GOT3 (cell line): Measurements from ENCODE around the gene NCOA7.

ENCODE experiments used
- DNase-seq: peaks from one replicate; lab custom pipeline; 2025; ENCODE audit warnings: mixed read lengths; lab: John Stamatoyannopoulos, UW

Gene NCOA7

DNA sequence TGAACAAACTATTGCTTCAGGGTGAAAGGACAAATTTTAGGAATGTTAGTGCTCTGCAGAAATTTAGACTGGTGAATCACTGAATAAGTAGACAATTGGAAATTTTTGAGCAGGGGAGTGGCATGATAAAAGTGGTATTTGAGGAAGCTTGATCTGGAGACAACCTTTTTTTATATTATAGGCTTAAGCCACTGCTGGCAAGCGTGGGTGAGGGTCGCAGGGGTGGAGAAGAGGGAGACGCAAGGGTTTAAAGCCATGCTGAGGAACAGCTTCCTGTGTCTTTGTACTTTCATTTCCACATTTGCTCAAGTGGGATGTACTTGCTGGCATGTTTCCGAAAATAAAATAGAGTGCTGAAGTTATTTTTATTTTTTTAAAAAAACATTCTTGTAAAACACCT, 23.7 kb downstream of the NCOA7 start:
- no peak for DNase-seq

DNA sequence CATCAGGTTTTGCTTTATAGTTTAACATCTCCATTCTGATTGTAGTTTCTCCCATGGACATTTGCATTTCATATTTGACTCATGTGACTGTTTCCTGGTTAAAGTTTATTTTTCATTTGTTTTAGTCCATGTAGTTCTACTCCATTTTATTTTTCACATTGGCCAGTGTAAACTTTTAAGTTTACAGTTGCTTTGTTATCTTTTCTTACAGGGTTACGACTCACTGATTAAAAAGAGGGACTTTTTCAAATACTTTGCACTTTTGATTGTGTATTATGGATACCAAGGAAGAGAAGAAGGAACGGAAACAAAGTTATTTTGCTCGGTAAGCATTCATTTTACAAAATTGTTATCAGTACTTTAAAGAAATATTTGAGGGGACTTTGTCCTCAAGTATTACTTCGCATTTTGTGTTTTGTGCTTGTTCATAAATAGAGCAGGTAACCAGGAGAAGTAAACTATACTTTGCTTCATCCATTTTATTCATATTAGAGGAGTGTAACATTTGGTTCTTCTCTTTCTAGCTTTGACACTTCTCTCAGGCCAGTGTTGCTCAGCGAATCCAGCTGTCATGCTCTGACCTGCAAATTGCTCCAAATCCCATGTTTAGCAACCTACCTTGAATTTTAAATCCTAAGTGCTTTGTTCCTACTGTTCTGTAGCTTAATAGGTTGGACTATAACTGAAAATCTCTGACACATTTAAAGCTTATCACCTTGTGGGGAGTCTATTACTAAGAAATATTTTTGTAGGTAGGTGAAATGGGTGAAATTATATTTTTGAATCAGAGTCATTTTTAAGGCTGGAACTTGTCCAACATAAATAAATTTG, 24.5 kb downstream of the NCOA7 start:
- DNase-seq: no peak

DNA sequence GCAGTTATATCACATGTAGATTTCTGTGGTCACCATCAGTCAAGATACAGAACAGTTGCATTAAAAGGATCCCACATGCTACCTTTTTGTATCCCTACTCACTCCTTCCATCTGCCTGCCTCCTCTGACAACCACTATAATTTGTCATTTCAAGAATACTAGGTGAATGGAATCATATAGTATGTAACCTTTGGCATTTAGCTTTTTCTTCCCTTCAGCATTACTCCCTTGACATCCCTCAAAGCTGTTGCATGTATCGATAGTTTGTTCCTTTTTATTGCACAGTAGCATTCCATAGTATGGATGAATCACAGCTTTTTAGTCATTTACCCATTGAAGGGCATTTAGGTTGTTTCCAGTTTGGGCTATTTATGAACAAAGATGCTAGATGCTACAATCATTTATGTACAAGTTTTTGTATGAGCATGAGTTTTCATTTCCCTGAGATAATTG, 26.1 kb downstream of the NCOA7 start:
- DNase-seq: no peak

DNA sequence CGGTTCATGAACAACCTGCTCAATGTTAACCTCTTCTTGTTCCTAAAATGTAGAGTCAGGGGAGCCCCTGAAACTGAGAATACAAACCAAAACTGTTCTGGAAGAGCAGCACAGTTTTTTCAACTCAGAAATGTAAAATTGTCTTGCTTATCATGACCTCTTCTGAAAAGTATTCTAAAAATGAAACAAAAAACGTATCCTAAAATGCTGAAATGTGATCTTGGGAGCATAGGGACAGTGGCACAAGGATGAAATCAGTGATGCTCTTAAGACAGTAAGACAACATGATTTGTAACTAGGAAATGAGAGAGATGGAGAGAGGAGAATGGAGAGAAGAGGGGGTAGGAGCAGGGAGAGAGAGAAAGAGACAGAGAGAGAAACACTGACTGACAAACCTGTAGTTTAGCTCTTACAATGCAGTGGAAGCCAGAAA, 27.5 kb downstream of the NCOA7 start:
- no peak for DNase-seq

DNA sequence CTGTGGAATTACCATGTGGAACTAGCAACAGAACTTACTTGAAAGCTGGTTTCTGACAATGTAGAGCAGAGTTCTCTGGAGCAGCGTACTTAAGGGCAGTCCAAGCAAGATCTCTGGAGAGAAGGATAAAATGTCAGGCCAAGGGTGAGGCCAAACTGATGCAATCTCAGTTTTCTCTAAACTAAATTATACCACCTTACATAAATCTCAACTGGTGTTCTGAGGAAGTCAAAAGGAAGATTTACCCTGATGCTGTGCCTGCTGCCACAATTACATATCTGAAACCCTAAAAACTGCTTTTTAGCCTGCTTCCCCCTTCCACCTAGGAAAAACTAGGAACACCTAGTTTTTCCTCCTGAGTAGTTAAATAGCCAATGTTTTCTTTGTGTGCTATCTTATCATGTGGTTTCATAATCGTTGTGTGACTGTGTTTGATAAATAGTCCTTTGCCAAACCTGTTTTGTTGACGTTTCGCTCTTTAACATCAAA, 28.1 kb downstream of the NCOA7 start:
- no peak for DNase-seq

DNA sequence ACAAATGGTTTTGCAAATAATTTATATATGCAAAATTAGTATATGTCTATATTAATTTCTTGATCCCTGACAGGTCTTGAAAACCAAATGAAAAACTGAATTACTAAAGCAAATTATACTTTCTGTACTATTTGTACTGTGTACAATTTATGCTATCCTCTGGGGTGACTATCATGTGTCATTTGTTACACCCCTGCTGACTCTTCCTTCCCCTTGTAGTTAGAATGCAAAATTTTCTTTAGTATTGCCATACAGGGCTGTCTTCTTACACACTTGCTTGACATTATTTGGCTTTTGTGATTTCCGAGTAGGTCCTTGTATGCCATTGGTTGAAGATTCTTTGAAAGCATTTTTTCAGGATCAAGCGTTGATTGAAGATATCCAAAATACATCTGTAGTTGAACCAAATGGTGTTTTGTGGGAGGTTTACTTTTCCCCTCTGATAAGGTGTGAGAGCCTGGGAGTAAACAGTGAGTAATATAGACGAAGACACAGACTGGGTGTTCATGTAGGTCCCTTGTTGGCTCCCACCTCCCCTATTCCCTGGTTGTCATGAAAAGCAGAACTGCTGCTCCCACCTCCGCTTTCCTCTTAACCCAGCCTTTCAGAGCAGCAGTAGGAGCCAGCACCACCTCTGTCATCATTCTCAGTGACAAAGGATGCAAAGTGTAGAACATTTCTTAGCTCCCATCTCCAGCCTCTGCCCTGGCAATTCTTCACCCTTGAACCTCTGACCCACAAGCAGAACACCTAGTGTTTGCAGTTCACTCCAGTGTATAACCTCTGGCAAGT, 29.0 kb downstream of the NCOA7 start:
- DNase-seq: no peak

DNA sequence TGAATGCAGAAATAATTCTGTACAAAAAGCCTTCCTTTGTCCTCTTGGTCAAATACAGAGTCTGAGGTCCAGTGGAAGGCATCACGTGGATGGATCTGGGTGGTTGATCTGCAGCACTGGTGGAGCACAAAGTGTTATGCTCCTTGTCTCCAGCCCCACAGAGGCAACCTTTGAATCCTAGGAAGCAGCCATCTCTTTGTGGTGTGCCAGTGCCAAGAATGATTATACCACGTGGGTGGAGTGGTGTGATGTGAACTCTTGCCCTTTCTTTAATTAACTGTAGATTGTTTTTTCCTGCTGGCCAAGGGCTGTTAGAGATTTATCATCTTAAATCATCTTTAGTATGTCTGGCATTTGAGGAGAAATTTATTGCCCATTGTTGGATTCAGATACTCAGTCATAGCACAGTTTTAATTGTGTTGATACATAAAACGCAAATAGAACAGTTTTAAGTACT, 31.1 kb downstream of the NCOA7 start:
- no peak for DNase-seq

DNA sequence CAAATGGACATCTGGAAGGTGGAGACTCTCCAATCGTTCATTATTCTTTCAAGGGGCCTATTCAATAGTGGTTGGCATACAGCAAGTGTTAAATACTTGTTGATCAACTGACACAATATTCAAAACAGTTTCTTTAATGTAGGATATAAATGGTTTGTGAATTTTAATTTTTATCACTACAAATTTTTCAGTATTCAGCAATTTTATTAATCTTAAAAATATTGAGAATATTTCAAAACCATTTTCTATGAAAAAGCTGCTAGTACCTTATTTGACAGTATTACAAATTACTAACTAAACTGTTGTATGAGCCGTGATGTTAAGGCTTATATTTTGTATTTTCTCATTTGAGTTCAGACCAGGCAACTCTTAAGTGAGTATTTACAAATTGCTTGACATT, 32.4 kb downstream of the NCOA7 start:
- DNase-seq: no peak

DNA sequence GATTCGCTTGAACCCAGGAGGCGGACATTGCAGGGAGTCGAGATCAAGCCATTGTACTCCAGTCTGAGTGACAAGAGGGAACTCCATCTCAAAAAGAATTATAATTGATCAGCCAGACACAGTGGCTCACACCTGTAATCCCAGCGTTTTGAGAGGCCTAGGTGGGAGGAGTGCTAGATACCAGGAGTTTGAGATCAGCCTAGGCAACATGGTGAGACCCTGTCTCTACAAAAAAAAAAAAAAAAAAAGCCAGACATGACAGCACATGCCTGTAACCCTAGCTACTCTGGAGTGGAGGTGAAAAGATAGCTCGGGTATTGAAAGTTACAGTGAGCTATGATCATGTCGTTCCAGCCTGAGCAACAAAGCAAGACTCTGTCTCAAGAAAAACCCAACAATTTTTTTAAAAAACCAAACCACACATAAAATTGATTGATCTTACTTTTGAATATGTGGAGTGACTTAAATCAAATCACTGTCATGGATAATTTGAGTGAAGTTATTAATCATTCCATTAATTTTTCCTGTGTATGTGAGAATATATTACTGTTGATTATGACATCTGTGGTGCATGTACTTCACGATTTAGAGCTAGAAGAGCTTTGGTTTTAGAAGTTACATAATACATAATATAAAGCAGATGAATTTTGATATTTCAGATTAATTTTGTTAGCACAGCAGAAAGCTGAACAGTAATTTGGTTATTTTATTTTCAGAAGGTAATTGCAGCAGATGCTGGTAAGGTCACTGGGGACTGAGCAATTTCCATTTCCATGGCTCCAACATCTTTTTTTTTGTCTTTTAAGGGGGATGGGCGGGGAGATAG, 34.4 kb downstream of the NCOA7 start:
- no peak for DNase-seq

DNA sequence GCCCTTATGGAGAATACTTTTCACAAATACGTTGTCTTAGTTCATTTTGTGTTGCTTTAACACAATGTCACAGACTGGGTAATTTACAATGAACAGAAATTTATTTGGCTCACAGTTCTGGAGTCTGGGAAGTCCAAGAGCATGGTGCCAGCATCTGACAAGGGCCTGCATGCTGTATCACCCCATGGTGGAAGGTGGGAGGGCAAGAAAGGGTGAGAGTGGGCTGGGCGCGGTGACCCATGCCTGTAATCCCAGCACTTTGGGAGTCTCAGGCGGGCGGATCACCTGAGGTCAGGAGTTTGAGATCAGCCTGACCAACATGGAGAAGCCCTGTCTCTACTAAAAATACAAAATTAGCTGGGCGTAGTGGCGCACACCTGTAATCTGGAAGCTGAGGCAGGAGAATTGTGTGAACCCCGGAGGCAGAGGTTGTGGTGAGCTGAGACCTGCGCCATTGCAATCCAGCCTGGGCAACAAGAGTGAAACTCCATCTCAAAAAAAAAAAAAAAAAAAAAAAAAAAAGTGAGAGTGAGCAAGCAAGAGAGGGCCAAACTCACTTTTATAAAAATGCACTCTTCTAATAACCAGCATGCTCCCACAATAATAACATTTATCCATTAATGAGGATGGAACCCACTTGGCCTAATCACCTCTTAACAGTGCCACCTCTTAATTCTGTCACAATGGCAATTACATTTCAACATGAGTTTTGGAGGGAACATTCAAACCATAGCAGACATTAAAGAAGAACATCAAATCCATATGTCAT, 36.1 kb downstream of the NCOA7 start:
- no peak for DNase-seq

DNA sequence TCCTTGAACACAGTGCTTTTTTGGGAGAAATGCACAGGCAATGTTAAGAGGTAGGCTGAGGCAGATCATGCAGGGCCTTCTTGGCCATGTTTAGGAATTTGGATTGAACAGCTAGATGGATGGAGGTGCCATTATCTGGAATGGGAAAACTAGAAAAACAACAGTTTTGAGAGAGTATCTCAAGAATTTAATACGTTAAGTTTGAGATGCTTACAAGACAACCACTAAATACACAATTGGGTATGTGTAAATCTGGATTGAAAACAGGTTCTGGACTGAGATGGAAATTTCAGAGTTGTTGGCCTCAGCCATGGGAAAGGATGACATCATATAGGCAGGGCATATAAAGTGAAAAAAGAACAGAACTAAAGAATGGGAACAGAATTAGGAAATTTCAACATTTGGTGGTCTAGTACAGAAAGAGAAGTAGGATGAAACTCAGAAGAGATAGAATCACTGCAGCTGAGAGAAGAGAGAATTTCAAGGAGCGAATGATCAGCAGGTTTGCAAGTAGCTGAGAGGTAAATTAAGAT, 37.1 kb downstream of the NCOA7 start:
- DNase-seq: no peak

DNA sequence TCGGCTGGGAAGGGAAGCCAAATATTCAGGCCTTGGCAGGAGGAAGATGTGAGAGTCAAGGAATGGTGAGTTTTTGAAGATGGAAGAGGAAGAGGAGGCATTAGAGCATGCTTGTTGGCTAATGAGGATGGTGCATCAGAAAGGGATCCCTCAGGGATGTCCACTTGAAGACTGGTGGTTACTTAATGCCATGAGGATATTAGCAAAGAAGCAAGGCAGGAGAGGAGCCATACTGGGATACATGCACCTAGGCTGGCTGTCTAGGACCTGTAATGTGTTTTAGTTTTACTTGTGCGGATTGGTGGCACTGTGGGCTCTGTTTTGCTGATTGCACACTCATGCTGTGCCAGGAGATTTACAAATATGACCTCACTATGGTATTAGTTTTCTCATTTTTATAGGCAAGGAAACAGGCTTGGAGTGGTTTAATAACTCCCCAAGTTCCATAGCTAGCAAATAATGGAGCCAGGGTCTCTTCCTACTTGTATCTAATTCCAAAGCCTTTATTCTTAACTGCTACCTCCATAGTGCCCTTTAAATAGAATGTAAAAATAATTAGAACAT, 37.8 kb downstream of the NCOA7 start:
- no peak for DNase-seq

DNA sequence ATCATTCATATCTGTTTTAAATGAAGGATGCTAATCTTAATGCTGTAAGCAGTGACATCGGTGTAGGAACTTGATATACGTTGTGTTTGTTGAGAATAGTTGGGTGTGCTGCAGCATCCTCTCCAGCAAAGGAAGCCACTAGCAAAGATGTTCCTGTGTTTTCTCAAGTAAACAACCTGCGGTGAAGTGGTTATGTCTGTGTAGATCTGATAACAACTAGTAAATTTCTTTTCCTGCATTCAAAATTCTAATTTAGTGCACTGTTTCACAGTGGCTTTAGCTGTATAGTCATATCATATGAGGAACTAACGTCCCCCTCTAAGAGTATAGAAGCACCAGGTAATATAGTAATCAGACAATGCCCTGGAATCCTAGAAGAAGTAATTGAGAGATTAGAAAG, 38.7 kb downstream of the NCOA7 start:
- no peak for DNase-seq

DNA sequence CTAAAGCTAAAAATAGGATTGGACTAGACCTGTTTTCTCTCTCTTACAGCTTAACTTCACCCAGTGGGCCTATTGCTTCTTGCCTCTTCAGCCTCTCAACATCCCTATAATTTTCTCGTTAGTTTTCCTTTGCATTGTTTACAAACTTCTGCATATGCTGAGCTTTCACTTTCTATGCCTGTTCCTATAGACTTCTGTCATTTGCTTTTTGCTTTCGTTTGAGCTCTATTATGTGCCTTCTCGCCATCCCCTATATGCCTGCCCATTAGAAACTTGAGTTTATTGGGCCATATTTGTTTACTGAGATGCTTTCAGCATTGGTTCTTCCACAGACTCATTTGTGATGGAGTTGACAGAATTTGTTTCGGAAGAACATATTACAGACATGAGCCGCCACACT, 40.9 kb downstream of the NCOA7 start:
- DNase-seq: no peak

DNA sequence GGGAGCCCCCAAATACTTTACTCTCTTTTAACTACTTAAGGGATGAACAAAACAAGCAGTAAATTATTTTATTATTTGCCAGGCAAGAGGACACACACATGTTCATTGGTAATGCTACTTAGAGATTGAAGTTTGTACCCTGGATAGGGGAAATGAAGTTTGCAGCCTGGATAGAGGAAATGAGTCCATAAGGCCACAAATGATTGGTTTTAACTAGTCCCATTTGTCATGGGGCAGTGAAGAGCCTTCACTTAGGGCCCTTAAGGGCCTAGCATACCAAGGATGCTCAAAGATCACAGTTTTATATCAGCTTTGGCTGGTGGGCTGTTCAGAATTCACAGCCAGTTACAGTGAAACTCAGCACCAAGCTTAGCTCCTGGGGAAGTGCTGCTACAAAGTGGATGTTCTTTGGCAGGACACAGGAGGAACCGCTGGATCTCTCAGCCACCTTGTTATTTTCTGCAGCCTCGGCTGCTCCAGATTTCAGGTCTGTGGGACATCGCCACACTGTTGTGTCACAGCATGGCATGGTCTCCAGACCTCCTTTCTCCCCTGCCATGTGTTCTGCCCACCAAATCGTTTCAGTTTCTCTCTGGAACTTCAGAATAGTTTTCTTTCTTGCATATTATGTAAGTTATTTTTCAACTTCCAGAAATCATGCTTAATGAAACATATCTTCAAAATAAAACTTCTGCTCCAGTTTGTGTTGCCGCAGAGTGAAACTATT, 41.8 kb downstream of the NCOA7 start:
- DNase-seq: no peak

DNA sequence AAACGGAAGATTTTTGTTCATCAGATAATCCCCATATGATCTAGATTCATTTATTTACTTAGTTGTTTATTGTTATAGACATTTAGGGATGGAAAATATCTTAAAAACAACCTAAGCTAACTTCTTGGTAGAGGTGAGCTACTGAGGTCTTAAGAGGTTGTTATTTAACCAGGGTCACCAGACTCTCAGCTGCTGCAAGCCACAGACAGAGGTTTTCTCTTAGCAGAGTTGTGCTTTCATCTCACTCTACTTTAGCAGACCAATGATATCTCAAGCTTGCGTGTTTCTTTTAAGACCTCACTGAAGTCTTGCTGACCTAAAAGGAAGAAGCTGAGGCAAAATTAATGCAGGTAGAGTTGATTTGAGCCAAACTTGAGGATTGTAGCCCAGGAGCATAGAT, 43.6 kb downstream of the NCOA7 start:
- no peak for DNase-seq

DNA sequence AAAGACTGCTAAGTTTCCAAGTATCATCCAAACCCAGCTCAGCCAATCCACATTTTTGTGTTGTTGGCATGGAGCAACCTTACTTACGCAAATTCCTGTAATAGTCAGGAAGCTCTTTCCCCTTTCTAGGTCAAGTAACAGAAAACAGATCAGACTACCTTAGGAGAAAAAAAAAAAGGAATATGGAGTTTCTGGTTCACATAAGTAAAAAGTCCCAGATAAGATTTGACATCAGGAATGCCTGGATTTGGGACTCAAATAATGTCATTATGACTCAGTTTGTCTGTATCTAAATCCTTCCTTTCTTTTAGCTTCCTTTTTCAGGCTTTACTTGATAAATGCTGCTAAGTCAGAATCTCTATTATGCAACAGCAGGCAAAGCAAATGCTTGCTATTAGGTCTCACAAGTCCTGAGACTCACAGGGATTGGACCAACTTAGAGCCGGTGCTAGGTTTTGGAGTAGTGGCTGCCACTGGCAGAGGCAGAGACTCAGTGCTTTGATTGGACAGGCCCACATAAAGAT, 44.5 kb downstream of the NCOA7 start:
- no peak for DNase-seq

DNA sequence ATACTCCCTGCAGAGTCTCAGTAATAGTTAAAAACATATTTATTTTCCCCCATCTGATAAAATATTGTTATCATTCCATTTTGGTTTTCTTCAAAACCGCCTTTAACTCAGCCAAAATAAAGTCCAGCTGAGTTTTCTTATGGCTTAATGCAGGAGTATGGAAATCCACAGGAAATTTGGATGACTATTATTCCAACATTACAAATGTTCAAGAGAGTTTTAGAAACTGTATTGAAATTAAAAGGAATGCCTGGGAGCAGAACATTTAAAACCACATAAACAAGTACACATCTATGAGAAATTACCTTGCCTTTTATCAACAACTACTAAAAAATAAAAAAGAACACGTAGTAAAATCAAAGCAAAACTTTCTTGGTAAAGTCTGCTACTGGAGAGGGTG, 45.7 kb downstream of the NCOA7 start:
- no peak for DNase-seq

DNA sequence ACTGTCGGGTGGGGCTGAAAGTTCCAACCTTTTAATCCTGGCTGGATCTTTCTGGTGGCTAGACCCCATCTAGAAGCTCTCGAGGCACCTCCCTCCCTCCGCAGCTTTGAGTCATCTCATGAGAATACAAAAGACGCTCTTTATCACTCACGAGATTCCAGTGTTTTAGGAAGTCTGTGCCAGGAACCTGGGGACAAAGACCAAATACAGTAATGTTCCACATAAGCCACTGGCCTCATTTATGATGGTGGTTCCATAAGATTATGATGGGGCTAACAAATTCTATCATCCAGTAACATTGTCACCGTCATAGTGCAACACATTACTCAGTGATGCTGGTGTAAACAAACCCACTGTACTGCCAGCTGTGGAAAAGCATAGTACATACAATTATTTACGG, 48.7 kb downstream of the NCOA7 start:
- DNase-seq: no peak

DNA sequence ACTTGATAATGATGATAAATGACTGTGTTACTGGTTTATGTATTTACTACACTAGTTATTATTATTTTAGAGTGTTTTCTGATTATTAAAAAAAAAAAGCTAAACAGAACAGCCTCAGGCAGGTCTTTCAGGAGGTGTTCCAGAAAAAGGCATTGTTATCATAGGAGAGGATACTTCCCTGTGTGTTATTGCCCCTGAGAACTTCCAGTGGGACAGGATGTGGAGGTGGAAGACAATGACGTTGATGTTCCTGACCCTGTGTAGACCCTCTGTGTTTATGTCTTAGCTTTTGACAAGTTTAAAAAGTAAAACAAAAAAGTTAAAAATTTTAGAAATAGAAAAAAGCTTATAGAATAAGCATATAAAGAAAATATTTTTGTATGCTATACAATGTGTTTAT, 49.1 kb downstream of the NCOA7 start:
- DNase-seq: no peak
